Measurements from ENCODE around the gene SMIM24.
"Not testable (repeated sequence)": the region's sequence is repeated elsewhere in the genome, so short reads cannot be mapped to it uniquely, and the experiment has no call there.

The SMIM24 gene

DNA sequence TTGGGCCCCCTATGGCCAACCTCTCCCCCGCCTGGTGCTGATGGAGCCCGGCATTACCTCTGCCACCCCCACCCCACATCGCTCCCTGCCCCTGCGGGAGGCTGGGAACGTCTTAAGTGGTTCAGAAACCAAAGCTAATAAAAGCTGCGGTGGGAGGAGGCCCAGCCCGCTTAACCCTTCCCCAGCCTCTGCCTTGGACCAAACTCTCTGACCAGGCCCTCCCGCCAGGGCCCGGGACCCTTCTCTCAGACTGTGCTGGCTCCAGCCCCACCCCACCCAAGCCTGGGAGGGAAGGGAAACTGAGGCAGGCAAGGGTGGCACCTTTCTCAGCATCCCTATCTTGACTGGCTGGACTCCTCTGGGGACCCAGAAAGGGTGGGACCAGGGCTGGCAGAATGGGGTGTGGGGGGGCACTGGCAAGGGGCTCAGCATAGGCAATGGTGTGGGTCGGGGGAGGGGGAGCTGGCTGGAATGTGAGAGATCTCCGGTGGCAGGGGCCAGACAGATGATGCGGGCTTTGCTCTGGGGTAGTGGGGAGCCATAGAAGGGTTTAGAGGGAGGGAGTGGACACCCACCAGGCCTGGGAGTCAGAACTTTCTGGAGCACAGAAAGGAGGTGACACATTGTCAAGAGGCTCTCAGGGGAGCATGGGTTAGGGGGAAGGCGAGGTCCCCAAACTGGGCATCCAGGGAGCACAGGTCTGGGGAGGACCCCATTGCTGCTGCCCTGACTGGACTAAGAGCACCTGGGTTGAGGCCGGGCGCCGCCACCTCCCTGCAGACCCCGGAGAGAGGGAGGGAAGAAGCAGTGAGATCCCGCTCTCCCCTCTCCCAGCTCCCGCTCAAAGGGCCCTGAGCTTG, 21.9 kb downstream of the SMIM24 start:
- Histone ChIP-seq H3K27ac (ENCODE audit: low read depth, low read length) (no peak overlapping the region), H3K36me3 (ENCODE audit: control insufficient read depth, insufficient read depth, low read length) (no peaks in the 10 kb centered on the region), H3K9me3 (ENCODE audit: control insufficient read depth, insufficient read depth, low read length) (no peaks in the 10 kb centered on the region), H3K9ac (ENCODE audit: low read depth, low read length) (no peak overlapping the region), H3K4me1 (ENCODE audit: control insufficient read depth, insufficient read depth, low read length) (peaks cover 12% of the 10 kb centered on the region; the same call in 1 of the 2 replicates), H3K27me3 (ENCODE audit: control insufficient read depth, insufficient read depth, low read length) (peaks cover 57% of the 10 kb centered on the region), H3K4me3 (ENCODE audit: low read depth, low read length) (0 out of 2 replicates have a peak overlapping the region, but pooled peaks have one; percentile 46)

DNA sequence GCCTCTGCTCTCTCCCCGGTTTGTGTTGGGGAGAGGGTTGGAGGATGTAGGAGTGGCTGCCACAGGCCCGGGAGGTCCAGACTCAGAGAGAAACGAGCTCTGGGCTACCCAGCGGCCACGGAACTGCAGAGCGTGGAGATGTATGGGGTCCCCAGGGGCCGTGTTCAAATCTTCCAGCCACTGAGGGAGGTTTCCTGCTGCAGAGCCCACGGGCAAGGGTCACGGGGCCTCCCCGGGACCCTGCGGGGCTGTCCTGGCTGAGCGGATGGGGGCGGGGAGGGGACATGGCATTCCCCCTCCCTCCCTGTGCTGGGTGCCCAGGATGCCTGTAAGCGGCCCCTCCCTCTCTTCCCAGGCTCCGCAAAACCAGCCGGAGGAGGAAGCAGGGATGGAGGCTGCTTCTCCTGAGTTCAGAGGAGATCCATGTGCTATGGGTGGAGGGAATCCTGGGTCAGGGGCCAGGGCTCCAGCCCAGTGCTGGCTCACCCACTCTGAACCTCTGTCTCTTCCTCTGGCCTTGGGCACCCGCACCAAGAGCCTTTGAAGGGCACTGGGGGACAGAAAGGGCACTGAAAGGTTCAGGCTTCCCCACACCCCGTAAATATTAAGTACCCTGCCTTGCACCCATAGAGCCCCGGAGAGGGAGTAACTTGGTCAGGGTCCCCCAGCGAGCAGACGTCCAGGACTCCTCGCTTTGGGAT, 22.6 kb downstream of the SMIM24 start:
- Histone ChIP-seq H3K36me3 (ENCODE audit: control insufficient read depth, insufficient read depth, low read length) (no peaks in the 10 kb centered on the region), H3K4me3 (ENCODE audit: low read depth, low read length) (no peak overlapping the region), H3K9ac (ENCODE audit: low read depth, low read length) (no peak overlapping the region), H3K4me1 (ENCODE audit: control insufficient read depth, insufficient read depth, low read length) (peaks cover 12% of the 10 kb centered on the region; the same call in 1 of the 2 replicates), H3K27ac (ENCODE audit: low read depth, low read length) (no peak overlapping the region), H3K9me3 (ENCODE audit: control insufficient read depth, insufficient read depth, low read length) (no peaks in the 10 kb centered on the region), H3K27me3 (ENCODE audit: control insufficient read depth, insufficient read depth, low read length) (peaks cover 49% of the 10 kb centered on the region)

DNA sequence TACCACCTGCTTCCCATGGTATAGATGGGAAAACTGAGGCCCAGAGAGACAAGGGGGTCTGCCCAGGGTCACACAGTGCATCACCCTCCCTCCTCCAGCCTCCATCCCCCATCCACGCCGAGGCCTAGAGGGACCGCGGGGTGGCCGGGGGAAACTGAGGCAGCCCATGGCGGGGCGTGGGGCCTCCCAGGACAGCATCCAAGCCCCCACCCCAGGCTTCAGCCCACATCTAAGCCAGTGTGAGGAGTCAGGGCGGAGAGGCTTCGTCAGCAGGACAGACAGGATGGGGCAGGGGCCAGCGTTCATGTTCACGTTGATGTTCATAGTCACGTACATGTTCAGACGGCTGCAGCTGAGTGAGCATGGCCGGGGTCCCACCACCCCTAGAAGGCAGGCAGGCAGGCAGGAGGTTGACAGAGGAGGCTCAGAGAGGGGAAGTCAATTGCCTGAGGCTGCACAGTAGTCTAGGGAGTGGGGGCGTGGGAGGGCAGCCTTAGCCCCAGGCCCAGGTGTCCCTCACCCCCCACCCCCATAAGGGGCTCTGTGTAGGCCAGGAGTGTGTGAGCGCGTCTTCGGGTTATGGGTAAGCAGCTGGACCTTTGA, 23.3 kb downstream of the SMIM24 start:
- no peaks in the 10 kb centered on the region for H3K36me3 ChIP-seq (ENCODE audit: control insufficient read depth, insufficient read depth, low read length)
- peaks cover 43% of the 10 kb centered on the region for H3K27me3 ChIP-seq (ENCODE audit: control insufficient read depth, insufficient read depth, low read length)
- H3K27ac ChIP-seq (ENCODE audit: low read depth, low read length) = no peak overlapping the region
- peaks cover 12% of the 10 kb centered on the region; the same call in 1 of the 2 replicates for H3K4me1 ChIP-seq (ENCODE audit: control insufficient read depth, insufficient read depth, low read length)
- H3K9me3 ChIP-seq (ENCODE audit: control insufficient read depth, insufficient read depth, low read length) = no peaks in the 10 kb centered on the region
- no peak overlapping the region for H3K4me3 ChIP-seq (ENCODE audit: low read depth, low read length)
- no peak overlapping the region for H3K9ac ChIP-seq (ENCODE audit: low read depth, low read length)

DNA sequence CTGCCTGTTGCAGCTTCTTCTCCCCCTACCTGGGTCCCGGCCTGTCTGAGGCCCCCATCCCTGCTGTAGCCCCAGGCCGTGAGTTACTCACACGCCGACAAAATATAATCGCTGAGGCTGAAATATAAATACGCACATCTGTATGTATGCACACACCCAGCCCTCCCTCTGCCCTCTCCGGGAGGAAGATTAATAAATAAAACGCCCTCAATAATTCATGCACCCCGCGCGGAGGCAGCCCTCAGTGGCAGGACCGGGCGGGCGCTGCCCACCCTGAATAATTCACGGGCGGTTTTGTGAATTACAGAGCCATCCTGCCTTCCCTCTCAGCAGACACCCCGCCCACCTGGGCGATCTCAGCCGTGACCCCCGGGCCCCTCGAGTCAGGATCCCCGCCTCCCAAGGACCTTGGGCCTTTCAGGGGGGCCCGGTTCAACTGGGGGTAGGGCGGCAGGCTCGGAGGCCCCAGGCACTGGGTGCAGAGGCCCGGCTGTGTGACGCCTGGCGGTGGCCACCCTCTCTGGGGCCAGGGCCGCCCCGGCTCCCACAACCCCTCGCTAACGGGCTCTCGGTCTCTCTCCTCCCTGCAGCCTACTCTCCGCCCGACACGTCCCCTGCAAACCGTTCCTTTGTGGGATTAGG, 24.2 kb downstream of the SMIM24 start:
- H3K36me3 ChIP-seq (ENCODE audit: control insufficient read depth, insufficient read depth, low read length) = no peaks in the 10 kb centered on the region
- no peak overlapping the region for H3K4me3 ChIP-seq (ENCODE audit: low read depth, low read length)
- no peak overlapping the region for H3K27ac ChIP-seq (ENCODE audit: low read depth, low read length)
- H3K27me3 ChIP-seq (ENCODE audit: control insufficient read depth, insufficient read depth, low read length) = peaks cover 40% of the 10 kb centered on the region
- H3K9ac ChIP-seq (ENCODE audit: low read depth, low read length) = no peak overlapping the region
- no peaks in the 10 kb centered on the region for H3K9me3 ChIP-seq (ENCODE audit: control insufficient read depth, insufficient read depth, low read length)
- peaks cover 12% of the 10 kb centered on the region; the same call in 1 of the 2 replicates for H3K4me1 ChIP-seq (ENCODE audit: control insufficient read depth, insufficient read depth, low read length)

DNA sequence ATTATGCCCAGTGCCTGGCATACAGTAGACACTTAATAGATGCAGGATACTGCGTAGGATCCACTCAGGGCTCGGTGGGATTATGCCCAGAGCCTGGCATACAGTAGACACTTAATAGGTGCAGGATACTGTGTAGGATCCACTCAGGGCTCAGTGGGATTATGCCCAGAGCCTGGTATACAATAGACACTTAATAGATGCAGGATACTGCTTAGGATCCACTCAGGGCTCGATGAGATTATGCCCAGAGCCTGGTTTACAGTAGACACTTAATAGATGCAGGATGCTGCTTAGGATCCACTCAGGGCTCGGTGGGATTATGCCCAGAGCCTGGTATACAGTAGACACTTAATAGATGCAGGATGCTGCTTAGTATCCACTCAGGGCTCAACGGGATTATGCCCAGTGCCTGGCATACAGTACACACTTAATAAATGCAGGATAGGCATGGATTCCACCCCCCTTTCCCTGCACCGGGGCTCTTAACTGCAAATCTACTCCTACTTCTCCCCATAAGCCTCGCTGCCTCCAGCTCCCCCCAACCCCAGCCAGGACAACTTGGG, 24.9 kb downstream of the SMIM24 start:
- Histone ChIP-seq H3K4me3 (ENCODE audit: low read depth, low read length) (no peak overlapping the region), H3K36me3 (ENCODE audit: control insufficient read depth, insufficient read depth, low read length) (no peaks in the 10 kb centered on the region), H3K4me1 (ENCODE audit: control insufficient read depth, insufficient read depth, low read length) (peaks cover 12% of the 10 kb centered on the region; the same call in 1 of the 2 replicates), H3K27me3 (ENCODE audit: control insufficient read depth, insufficient read depth, low read length) (peaks cover 35% of the 10 kb centered on the region), H3K9me3 (ENCODE audit: control insufficient read depth, insufficient read depth, low read length) (no peaks in the 10 kb centered on the region), H3K9ac (ENCODE audit: low read depth, low read length) (no peak overlapping the region), H3K27ac (ENCODE audit: low read depth, low read length) (no peak overlapping the region)

DNA sequence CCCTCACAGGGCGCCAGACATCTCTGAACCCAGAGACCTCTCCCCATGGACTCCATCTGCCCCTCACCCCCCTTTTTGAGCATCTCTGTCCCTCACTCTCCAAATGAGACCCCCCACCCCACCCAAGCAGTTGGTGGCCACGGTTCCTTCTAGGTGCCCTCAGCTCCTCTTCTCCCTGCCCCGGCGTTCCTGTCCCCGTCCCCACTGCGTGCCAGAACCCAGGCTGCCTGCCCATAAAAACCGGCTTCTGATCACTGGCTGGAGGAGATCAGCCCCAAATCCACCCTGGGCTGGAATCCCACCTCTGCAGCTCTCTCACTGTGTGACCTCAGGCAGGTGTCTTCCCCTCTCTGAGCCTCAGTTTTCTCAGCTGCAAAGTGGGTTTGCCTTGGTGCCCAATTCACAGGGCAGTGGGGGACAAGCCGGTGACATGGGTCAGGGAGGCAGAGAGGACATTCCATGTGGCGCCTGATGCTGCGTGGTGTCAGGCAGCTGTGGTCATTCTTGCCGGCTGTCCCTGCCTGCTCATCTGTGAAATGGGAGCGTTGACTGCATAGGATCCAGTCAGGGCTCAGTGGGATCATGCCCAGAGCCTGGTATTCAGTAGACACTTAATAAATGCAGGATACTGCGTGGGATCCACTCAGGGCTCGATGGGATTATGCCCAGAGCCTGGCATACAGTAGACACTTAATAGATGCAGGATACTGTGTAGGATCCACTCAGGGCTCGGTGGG, 25.5 kb downstream of the SMIM24 start:
- Histone ChIP-seq H3K27me3 (ENCODE audit: control insufficient read depth, insufficient read depth, low read length) (peaks cover 30% of the 10 kb centered on the region), H3K27ac (ENCODE audit: low read depth, low read length) (no peak overlapping the region), H3K9me3 (ENCODE audit: control insufficient read depth, insufficient read depth, low read length) (no peaks in the 10 kb centered on the region), H3K36me3 (ENCODE audit: control insufficient read depth, insufficient read depth, low read length) (no peaks in the 10 kb centered on the region), H3K4me1 (ENCODE audit: control insufficient read depth, insufficient read depth, low read length) (peaks cover 11% of the 10 kb centered on the region; the same call in 1 of the 2 replicates), H3K4me3 (ENCODE audit: low read depth, low read length) (no peak overlapping the region), H3K9ac (ENCODE audit: low read depth, low read length) (no peak overlapping the region)

DNA sequence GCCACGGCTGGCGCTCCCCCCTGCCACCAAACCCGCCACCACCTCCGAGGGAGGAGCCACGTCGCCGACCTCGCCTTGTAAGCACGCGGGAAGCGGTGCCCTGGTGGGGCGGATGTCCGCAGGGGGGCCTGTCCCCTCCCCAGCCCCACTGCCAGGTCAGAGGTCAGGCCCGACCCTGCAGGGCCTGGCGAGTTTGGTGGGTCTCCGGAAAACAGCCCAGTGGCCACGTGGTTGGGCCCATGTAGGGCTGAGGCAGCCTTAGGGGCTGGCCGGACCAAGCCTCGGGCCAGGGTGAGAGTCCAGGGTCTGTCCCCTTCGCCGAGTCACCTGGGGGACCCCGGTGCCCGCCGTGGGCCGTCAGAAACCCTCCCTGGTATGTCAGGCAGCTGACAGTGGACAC, 26.5 kb downstream of the SMIM24 start:
- Histone ChIP-seq H3K27ac (ENCODE audit: low read depth, low read length) (no peak overlapping the region), H3K4me1 (ENCODE audit: control insufficient read depth, insufficient read depth, low read length) (peaks cover 8% of the 10 kb centered on the region; the same call in 1 of the 2 replicates)

DNA sequence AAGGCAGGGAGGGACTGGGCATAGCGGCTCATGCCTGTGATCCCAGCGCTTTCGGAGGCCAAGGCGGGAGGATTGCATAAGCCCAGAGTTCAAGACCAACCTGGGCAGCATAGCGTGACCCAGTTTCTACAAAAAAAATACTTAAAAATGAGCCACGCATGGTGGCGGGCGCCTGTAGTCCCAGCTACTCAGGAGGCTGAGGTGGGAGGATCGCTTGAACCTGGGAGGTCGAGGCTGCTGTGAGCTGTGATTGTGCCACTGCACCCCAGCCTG, 27.4 kb downstream of the SMIM24 start:
- not testable (repeated sequence) for H3K9ac ChIP-seq (ENCODE audit: low read depth, low read length); H3K4me1 ChIP-seq (ENCODE audit: control insufficient read depth, insufficient read depth, low read length); H3K4me3 ChIP-seq (ENCODE audit: low read depth, low read length); H3K9me3 ChIP-seq (ENCODE audit: control insufficient read depth, insufficient read depth, low read length); H3K36me3 ChIP-seq (ENCODE audit: control insufficient read depth, insufficient read depth, low read length); H3K27ac ChIP-seq (ENCODE audit: low read depth, low read length)
- peaks cover 11% of the 10 kb centered on the region; the same call in 1 of the 2 replicates for H3K27me3 ChIP-seq (ENCODE audit: control insufficient read depth, insufficient read depth, low read length)

More for the DNA sequence above, 26.5 kb downstream of the SMIM24 start:
- H3K27me3 ChIP-seq (ENCODE audit: control insufficient read depth, insufficient read depth, low read length) = peaks cover 21% of the 10 kb centered on the region
- no peaks in the 10 kb centered on the region for H3K36me3 ChIP-seq (ENCODE audit: control insufficient read depth, insufficient read depth, low read length)
- H3K4me3 ChIP-seq (ENCODE audit: low read depth, low read length) = no peak overlapping the region
- H3K9me3 ChIP-seq (ENCODE audit: control insufficient read depth, insufficient read depth, low read length) = no peaks in the 10 kb centered on the region
- H3K9ac ChIP-seq (ENCODE audit: low read depth, low read length) = no peak overlapping the region

DNA sequence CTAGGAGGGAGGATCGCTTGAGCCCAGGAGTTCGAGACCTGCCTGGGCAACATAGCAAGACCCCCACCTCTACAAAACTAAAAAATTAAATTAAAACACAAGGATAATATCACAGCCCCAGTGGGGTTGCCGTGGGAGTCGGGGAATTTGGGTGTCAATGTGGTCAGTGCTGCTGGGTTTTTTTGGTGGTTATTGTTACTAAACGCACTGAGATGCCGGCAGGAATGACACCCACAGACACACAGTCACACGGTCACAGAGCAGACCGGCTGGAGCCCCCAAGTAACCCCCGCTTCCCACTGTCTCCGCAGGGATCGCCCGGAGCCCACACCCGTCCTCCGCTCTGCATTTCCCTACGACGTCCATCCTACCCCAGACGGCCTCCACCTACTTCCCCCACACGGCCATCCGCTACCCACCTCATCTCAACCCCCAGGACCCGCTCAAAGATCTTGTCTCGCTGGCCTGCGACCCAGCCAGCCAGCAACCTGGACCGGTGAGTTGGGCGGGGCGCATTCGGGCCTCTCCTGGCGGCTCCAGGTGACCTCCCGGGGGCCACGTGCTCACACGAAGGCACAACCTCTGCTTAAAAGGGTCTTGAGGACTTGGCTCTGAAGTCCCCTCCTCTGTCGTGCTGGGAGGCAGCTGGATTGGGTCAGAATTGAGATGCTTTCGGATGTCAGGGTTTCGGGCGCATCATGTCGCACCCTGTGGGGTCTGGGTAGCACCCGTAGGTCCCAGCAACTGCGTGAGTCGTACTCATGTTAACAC, 28.0 kb downstream of the SMIM24 start:
- Histone ChIP-seq H3K9me3 (ENCODE audit: control insufficient read depth, insufficient read depth, low read length) (no peaks in the 10 kb centered on the region), H3K36me3 (ENCODE audit: control insufficient read depth, insufficient read depth, low read length) (no peaks in the 10 kb centered on the region), H3K9ac (ENCODE audit: low read depth, low read length) (no peak overlapping the region), H3K27me3 (ENCODE audit: control insufficient read depth, insufficient read depth, low read length) (peaks cover 6% of the 10 kb centered on the region; the same call in 1 of the 2 replicates), H3K27ac (ENCODE audit: low read depth, low read length) (no peak overlapping the region), H3K4me1 (ENCODE audit: control insufficient read depth, insufficient read depth, low read length) (no peaks in the 10 kb centered on the region), H3K4me3 (ENCODE audit: low read depth, low read length) (no peak overlapping the region)
